GM12875 (cell line): ENCODE data around the gene CBFB.
"Not testable (repeated sequence)": the region's sequence is repeated elsewhere in the genome, so short reads cannot be mapped to it uniquely, and the experiment has no call there.

Source experiments
- H3K4me3 ChIP-seq: one replicate; pipeline ENCODE4 v1.5.1; 2011; ENCODE audit warnings: low read depth, low read length, control low read depth
- CTCF ChIP-seq: IDR thresholded peaks from 2 replicates; pipeline ENCODE4 v1.5.1; 2011; ENCODE audit warnings: low read depth, mild to moderate bottlenecking, control low read depth, inconsistent platforms, low read length, moderate library complexity, borderline replicate concordance; ENCODE audit not compliant: insufficient read depth

The CBFB gene

GRCh38 chr16:67030221-67030962, 1.4 kb downstream of the CBFB start:
- no peak for TF ChIP-seq CTCF
- H3K4me3 ChIP-seq, result peak overlapping the region; percentile 74

GRCh38 chr16:67034487-67034886, 5.5 kb downstream of the CBFB start:
- TF ChIP-seq CTCF, result no peak
- no peak overlapping the region for H3K4me3 ChIP-seq

- TF ChIP-seq CTCF, result no peak
- H3K4me3 ChIP-seq, result no peak overlapping the region
Observed at GRCh38 chr16:67035364-67035763, 6.4 kb downstream of the CBFB start.

- no peak overlapping the region for H3K4me3 ChIP-seq
- no peak for TF ChIP-seq CTCF
Observed at GRCh38 chr16:67036323-67036741, 7.4 kb downstream of the CBFB start.

GRCh38 chr16:67039260-67040020, 10.5 kb downstream of the CBFB start:
- no peak overlapping the region for H3K4me3 ChIP-seq

DNA sequence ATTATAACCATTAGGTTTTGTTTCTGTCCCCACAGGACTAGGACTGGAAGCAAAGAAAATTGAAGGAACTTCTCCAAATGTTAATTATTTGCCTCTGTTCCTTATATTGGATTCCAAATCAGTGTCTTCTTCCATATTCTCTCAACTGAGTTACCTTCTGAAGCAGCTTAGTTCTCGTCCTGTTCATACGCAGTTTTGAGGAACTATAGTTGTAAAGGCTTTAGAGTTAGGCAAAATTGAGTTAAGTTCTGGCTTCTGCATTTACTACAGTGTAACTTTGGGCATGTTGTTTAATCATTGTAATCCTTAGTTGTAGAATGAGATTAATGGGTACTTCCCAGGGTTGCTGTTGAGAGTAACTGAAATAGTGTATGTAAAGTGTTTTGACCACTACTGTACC, 11.2 kb downstream of the CBFB start:
- TF ChIP-seq CTCF, result no peak
- H3K4me3 ChIP-seq, result no peak overlapping the region

More at GRCh38 chr16:67039260-67040020, 10.5 kb downstream of the CBFB start:
- TF ChIP-seq CTCF, result no peak

GRCh38 chr16:67040906-67041305, 12.0 kb downstream of the CBFB start:
- no peak overlapping the region for H3K4me3 ChIP-seq
- TF ChIP-seq CTCF, result no peak

DNA sequence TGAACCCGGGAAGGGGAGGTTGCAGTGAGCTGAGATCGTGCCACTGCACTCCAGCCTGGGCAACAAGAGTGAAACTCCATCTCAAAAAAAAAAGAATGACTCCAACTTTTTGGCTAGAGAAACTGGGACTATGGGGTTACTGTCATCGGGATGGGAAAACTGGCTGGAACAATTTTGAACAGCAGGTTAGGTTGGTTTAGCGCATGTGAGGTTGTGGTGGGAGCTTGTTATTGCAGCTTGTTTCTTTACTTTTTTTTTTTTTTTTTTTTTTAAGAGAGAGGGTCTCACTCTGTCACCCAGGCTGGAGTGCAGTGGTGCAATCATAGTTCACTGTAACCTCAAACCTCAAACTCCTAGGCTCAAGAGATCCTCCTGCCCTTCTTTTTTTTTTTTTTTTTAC, 12.6 kb downstream of the CBFB start:
- not testable (repeated sequence) for H3K4me3 ChIP-seq
